ENCODE results near the gene CAMTA1. TPM values are rescaled to one million over a fixed set of nuclear protein-coding genes. Genes with fewer than 3 reads are reported as not detected.

The CAMTA1 gene
- total RNA-seq, 1 experiment from 2014 or later, result 69.5 TPM

DNA sequence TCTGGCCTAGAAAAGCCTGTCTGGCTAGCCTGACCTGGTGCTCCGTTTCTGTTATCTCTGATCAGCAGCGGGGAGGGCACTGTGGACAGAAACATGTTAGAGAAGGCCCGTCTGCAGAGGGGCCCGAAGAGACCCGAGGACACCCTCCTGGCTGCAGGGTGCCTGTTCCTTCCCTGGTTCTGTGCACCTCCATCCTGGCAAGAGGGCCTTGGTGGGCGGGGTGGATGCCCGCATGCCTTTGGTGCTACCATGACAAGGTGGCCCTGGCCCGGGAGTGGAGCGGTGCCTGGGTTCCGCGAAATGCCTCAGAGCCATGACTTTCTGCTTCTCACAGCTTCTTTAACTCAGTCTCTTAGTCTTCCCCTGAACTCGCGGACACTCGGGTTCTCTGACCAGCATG lies 233.6 kb downstream of the CAMTA1 start:
- H3K27ac ChIP-seq (ENCODE audit: low read depth, low read length), result no peak overlapping the region
- H3K4me1 ChIP-seq (ENCODE audit: control insufficient read depth in 1 of 2, insufficient read depth in 2 of 2, low read length in 2 of 2), result peaks cover 0 to 7% of the 10 kb centered on the region in 2 experiments; a peak in 1 of 4 replicates
- H3K9ac ChIP-seq (ENCODE audit: low read length), result no peak overlapping the region
- H3K9me3 ChIP-seq (ENCODE audit: control insufficient read depth in 1 of 2, insufficient read depth in 1 of 2, low read depth in 1 of 2, low read length in 2 of 2), result no peaks in the 10 kb centered on the region
- intact Hi-C loops (cut with micrococcal nuclease), result no loop called here
- no peak overlapping the region for H3K4me2 ChIP-seq (ENCODE audit: low read length)
- H2AFZ ChIP-seq (ENCODE audit: low read depth, low read length, poor library complexity, severe bottlenecking), result no peak overlapping the region
- no peak for TF ChIP-seq SIN3A (IDR thresholded peaks at IDR 0.05; ENCODE audit: low read depth)
- no peak for TF ChIP-seq SP1 (IDR thresholded peaks at IDR 0.05; ENCODE audit: low read depth)
- no peak for TF ChIP-seq FOSL1 (IDR thresholded peaks at IDR 0.05; ENCODE audit: low read depth)
- TF ChIP-seq, protein P1, sequence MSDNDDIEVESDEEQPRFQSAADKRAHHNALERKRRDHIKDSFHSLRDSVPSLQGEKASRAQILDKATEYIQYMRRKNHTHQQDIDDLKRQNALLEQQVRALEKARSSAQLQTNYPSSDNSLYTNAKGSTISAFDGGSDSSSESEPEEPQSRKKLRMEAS (IDR thresholded peaks at IDR 0.05), result no peak
- TF ChIP-seq SRF (IDR thresholded peaks at IDR 0.05; ENCODE audit: low read depth), result no peak
- TF ChIP-seq JUND (IDR thresholded peaks at IDR 0.05), result no peak
- TF ChIP-seq ZFX (IDR thresholded peaks at IDR 0.05), result no peak
- no peak for TF ChIP-seq EZH2phosphoT487 (IDR thresholded peaks at IDR 0.05; ENCODE audit: borderline replicate concordance)
- no peak for TF ChIP-seq CBX3 (IDR thresholded peaks at IDR 0.05; ENCODE audit: low read depth)
- no peaks in the 10 kb centered on the region for H4K20me1 ChIP-seq (ENCODE audit: insufficient read depth)
- H3K36me3 ChIP-seq (ENCODE audit: control insufficient read depth in 1 of 2, insufficient read depth in 2 of 2, low read length in 2 of 2), result no peaks in the 10 kb centered on the region
- ATAC-seq (no peak), DNase-seq (ENCODE audit: low read depth, low spot score) (no peak)
- H3K79me2 ChIP-seq (ENCODE audit: insufficient read depth, low read length), result no peaks in the 10 kb centered on the region
- H3K27me3 ChIP-seq (ENCODE audit: insufficient read depth, low read length), result peaks cover 26% of the 10 kb centered on the region; the same call in 1 of the 2 replicates
- H3K4me3 ChIP-seq (replicated peaks in 1 of 2; ENCODE audit: low read depth in 1 of 2, low read length in 2 of 2), result no peak overlapping the region
- POLR2A ChIA-PET, result no interaction called here
- H3K9me2 ChIP-seq (ENCODE audit: insufficient read depth), result no peaks in the 10 kb centered on the region
- BruUV-seq (replicated peaks), result no TSS peak
- CTCF ChIA-PET, result no interaction called here
- RAD21 ChIA-PET (ENCODE audit: low non-redundant PET in 1 of 2, low total read pairs in 2 of 2, uncharacterized antibody in 2 of 2, unreplicated experiment in 2 of 2), result no interaction called here

DNA sequence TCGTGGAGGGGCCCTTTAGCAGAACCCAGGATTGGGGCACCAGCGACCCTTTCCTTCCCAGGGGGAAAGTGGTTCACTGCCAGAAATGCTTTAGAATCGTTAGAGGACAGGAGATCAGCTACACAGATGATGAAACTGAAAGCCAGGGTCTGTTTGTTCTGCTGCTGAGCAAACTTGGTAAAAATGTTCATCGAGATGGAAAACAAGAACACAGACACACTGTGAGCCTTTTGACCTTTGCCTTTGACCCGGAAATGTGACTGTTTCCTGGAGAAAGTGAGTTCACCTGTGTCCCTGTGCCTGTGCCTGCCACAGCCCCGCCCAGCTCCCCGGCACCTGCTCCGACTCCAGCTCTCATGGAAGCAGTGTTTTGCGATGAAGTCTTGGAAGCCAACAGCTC lies 234.3 kb downstream of the CAMTA1 start:
- RAD21 ChIA-PET (ENCODE audit: low non-redundant PET in 1 of 2, low total read pairs in 2 of 2, uncharacterized antibody in 2 of 2, unreplicated experiment in 2 of 2), result no interaction called here
- DNase-seq (ENCODE audit: low read depth, low spot score) (no peak), ATAC-seq (no peak)
- Histone ChIP-seq H3K4me3 (replicated peaks in 1 of 2; ENCODE audit: low read depth in 1 of 2, low read length in 2 of 2) (no peak overlapping the region), H3K79me2 (ENCODE audit: insufficient read depth, low read length) (no peaks in the 10 kb centered on the region), H3K36me3 (ENCODE audit: control insufficient read depth in 1 of 2, insufficient read depth in 2 of 2, low read length in 2 of 2) (no peaks in the 10 kb centered on the region), H3K27ac (ENCODE audit: low read depth, low read length) (no peak overlapping the region), H3K4me1 (ENCODE audit: control insufficient read depth in 1 of 2, insufficient read depth in 2 of 2, low read length in 2 of 2) (peaks cover 0 to 7% of the 10 kb centered on the region in 2 experiments; a peak in 1 of 4 replicates), H3K9ac (ENCODE audit: low read length) (no peak overlapping the region), H4K20me1 (ENCODE audit: insufficient read depth) (no peaks in the 10 kb centered on the region), H3K4me2 (ENCODE audit: low read length) (no peak overlapping the region), H3K9me3 (ENCODE audit: control insufficient read depth in 1 of 2, insufficient read depth in 1 of 2, low read depth in 1 of 2, low read length in 2 of 2) (no peaks in the 10 kb centered on the region), H2AFZ (ENCODE audit: low read depth, low read length, poor library complexity, severe bottlenecking) (no peak overlapping the region), H3K27me3 (ENCODE audit: insufficient read depth, low read length) (peaks cover 26% of the 10 kb centered on the region; the same call in 1 of the 2 replicates), H3K9me2 (ENCODE audit: insufficient read depth) (no peaks in the 10 kb centered on the region)
- BruUV-seq (replicated peaks), result no TSS peak
- POLR2A ChIA-PET, result no interaction called here
- intact Hi-C loops (cut with micrococcal nuclease), result no loop called here
- CTCF ChIA-PET, result no interaction called here
- TF ChIP-seq, protein P2, sequence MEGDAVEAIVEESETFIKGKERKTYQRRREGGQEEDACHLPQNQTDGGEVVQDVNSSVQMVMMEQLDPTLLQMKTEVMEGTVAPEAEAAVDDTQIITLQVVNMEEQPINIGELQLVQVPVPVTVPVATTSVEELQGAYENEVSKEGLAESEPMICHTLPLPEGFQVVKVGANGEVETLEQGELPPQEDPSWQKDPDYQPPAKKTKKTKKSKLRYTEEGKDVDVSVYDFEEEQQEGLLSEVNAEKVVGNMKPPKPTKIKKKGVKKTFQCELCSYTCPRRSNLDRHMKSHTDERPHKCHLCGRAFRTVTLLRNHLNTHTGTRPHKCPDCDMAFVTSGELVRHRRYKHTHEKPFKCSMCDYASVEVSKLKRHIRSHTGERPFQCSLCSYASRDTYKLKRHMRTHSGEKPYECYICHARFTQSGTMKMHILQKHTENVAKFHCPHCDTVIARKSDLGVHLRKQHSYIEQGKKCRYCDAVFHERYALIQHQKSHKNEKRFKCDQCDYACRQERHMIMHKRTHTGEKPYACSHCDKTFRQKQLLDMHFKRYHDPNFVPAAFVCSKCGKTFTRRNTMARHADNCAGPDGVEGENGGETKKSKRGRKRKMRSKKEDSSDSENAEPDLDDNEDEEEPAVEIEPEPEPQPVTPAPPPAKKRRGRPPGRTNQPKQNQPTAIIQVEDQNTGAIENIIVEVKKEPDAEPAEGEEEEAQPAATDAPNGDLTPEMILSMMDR (IDR thresholded peaks at IDR 0.05 in 2 of 3, conservative IDR thresholded peaks at IDR 0.05 in 1 of 3; ENCODE audit: borderline replicate concordance in 1 of 3, insufficient read depth in 1 of 3, low read depth in 2 of 3, low read length in 2 of 3), result no peak
- TF ChIP-seq POLR2AphosphoS5 (IDR thresholded peaks at IDR 0.05; ENCODE audit: low read depth, low read length) (no peak), EGR1 (IDR thresholded peaks at IDR 0.05; ENCODE audit: low read depth) (no peak), SRF (IDR thresholded peaks at IDR 0.05; ENCODE audit: low read depth) (no peak), POLR2A (IDR thresholded peaks at IDR 0.05; ENCODE audit: borderline replicate concordance, extremely low read depth, insufficient read depth, insufficient read length) (no peak), EZH2phosphoT487 (IDR thresholded peaks at IDR 0.05; ENCODE audit: borderline replicate concordance) (no peak), ZNF274 (IDR thresholded peaks at IDR 0.05; ENCODE audit: low read depth, low read length) (no peak), SIN3A (IDR thresholded peaks at IDR 0.05; ENCODE audit: low read depth) (no peak), CEBPB (IDR thresholded peaks at IDR 0.05; ENCODE audit: low read depth) (no peak), SP1 (IDR thresholded peaks at IDR 0.05; ENCODE audit: low read depth) (no peak)
- TF ChIP-seq, protein P1 (IDR thresholded peaks at IDR 0.05), result no peak
- TF ChIP-seq, protein P3, sequence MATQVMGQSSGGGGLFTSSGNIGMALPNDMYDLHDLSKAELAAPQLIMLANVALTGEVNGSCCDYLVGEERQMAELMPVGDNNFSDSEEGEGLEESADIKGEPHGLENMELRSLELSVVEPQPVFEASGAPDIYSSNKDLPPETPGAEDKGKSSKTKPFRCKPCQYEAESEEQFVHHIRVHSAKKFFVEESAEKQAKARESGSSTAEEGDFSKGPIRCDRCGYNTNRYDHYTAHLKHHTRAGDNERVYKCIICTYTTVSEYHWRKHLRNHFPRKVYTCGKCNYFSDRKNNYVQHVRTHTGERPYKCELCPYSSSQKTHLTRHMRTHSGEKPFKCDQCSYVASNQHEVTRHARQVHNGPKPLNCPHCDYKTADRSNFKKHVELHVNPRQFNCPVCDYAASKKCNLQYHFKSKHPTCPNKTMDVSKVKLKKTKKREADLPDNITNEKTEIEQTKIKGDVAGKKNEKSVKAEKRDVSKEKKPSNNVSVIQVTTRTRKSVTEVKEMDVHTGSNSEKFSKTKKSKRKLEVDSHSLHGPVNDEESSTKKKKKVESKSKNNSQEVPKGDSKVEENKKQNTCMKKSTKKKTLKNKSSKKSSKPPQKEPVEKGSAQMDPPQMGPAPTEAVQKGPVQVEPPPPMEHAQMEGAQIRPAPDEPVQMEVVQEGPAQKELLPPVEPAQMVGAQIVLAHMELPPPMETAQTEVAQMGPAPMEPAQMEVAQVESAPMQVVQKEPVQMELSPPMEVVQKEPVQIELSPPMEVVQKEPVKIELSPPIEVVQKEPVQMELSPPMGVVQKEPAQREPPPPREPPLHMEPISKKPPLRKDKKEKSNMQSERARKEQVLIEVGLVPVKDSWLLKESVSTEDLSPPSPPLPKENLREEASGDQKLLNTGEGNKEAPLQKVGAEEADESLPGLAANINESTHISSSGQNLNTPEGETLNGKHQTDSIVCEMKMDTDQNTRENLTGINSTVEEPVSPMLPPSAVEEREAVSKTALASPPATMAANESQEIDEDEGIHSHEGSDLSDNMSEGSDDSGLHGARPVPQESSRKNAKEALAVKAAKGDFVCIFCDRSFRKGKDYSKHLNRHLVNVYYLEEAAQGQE (IDR thresholded peaks at IDR 0.05; ENCODE audit: low read depth), result no peak
- TF ChIP-seq, protein P4, sequence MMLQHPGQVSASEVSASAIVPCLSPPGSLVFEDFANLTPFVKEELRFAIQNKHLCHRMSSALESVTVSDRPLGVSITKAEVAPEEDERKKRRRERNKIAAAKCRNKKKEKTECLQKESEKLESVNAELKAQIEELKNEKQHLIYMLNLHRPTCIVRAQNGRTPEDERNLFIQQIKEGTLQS (IDR thresholded peaks at IDR 0.05), result no peak

Measured in HCT116 (cell line).